NCI-H446 treated with DMSO at 0.1 percent for 48 hours (cell line): Measurements from ENCODE around the gene TEKT3.

Experiments
- DNase-seq: peaks from one replicate; lab custom pipeline; 2025; lab: John Stamatoyannopoulos, UW

The TEKT3 gene

DNA sequence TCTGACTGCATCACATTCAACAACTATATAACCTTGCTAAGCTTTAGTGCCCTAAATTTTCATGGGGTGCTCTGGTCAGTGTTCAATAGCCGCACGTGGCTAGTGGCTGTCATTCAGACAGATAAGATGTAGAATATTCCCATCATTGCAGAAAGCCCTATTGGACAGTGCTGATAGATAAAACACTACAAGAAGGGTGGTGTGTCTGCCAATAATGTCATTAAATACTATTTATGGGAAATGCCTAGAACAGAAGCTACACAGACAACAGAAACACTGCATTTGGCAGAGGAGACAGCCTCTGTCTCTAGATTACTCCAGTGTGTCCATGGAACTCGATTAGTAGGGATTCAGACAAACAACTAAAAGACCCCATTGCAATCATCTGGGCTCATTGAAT, 47.8 kb downstream of the TEKT3 start:
- no peak for DNase-seq

DNA sequence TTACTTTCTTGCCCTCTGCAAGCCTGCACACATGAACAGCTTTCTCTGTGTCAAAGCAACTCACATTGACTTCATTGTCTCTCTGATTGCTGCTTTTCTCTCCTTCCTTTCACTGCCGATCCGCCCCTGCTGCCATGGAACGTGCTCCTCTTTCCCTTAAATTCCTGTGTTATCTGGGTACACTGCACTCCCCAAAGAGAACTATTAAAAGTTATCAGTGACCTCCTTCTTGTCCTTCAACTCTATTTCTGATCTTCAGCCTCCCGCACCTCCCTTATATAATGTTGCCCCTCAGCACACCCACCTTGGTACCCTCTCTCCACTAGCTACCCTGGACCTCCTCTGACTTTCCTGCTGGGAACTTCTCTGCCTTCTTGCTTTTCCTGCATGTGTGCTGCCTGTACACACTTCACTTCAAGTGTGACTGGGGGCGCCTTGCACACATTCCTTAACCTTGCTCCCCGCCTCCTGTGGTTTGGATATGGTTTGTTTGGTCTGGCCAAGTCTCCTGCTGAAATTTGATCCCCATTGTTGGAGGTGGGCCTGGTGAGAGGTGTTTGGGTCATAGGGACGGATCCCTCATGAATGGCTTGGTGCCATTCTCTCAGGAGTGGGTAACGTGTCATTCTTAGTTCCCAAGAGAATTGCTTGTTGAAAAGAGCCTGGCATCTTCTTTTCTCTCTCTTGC, 49.6 kb downstream of the TEKT3 start:
- DNase-seq: no peak

DNA sequence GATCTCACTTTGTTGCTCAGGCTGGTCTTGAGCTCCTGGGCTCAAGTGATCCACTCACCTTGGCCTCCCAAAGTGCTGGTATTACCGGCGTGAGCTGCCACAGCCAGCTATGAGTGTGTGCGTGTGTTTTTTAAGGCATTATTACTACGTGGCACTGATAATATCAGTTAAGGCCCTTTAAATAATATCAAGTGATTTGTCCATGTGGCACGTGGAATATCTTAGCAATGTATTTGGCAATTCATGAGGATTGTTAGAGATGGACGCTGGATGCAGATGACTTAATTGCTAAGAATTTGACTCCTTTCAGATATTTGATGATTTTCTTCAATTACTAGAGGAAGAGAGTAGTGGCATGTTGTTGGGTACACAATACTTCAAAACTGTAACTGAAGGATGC, 50.8 kb downstream of the TEKT3 start:
- no peak for DNase-seq

DNA sequence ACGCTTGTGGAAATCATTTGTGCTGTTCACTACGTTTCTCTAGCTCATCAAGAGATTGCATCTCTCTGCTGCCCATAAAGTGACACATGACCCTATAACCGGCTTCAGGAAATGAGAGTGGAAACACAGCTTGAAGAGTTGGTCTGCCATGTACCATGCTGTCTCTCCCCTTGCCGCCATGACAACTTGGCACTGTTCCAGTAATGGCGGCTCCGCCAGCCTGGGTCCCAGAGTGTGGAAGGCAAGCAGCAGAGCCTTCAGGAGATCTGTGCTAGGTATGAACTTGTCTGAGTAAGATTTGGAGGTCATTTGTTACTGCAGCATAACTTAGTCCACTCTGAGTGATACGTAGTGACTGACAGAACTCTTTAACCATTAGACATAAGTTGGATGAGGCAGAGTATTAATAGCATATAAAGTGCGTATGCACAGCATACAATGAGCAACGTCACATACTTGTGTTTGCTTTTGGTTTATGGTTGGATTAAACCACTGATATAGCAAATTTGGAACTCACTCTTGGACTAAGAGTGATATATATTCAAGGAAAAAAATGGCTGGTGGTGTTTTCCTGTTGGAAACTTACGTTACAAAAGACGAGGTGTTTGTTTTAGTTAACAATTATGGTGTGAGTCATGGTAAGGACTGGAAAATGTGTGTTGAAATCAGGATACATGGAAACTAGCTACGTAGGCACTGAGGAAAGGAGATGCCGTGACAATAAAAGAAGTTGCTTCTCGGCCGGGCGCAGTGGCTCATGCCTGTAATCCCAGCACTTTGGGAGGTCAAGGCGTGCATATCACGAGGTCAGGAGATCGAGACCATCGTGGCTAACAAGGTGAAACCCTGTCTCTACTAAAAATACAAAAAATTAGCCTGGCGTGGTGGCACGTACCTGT, 51.9 kb downstream of the TEKT3 start:
- no peak for DNase-seq

DNA sequence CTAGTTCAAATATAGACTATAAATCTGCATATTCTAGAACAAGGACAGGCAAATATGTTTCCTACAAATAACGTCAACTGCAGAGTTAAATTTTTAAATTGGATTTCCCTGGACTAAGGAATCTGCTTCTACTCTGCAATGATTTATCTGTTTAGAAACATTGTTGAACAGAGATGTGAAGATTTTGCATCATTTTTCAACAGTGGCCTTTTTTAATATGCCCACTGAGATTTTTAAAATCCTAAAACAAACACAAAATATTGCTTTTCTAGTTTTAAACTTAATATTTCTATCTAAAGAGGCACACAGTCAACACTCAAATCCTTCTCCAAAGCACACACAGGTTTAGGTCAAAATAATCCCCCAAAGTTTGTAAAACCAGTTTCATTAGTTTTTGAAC, 52.5 kb downstream of the TEKT3 start:
- DNase-seq: no peak

DNA sequence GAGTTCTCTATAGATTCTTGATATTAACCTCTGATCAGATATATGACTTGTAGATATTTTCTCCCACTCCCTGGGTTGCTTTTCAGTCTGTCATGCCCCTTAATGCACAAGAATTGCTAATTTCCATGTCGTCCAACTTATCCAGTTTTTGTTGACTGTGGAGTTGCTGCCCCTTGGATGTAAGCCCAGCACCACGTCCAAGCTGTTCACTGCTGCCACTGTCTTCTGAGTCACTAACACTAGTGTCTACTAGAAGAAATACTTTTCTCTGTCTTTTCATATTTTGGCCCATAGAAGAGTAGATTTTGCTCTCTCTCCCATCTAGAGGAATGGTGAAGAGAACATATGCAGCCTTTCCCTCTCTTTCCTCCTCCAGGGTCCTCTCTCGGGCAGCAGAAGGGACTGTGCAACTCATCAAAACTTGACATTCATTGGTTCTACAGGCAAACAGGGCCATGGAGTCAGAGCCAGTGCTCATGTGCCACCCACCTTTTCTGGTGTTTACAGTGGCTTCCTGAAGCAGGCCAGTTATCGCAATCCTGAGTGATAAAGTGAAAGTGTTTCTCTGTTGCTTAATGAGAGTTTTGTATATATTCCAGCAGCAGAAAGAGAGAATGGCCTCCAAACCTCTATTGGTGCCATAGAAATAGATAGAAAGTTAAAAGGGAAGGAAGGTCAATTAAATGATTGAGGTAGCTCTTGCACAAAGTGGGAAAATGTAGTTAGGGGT, 53.7 kb downstream of the TEKT3 start:
- no peak for DNase-seq

DNA sequence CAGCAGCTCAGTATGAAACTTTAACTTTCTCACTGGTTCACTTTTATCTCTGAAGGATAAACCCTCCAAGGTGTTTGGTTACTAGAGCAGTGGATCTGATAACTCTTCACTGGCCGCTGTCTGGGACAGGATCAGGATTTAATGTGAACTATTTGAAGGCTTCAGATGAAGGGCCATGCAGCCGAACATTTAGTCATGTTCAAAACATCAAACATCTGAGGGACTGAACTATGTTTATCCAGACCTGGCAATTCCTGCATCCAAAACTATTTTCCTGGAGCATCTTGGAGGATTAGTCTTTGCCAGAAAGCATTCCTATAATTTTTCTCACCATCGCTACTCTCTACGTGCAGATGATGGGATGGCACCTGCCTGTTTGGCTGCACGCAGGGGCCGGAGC, 55.9 kb downstream of the TEKT3 start:
- no peak for DNase-seq

DNA sequence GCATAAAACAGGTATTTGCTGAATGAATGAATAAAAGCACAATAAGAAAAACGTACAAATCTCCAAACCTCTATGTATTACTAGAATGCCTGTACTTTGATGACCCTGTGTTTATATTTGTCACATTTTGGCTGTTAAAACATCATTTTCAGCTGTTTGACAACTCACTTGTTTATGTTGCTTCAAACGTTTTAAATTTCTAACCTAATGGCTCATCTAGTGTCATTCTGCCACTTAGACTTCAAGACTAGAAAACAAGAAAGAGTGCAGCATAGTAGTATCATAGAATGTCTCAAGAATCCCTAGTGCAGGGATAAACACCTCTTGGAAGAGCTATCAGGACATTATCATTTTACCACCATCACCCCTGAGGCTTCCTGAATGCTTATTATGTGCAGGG, 56.9 kb downstream of the TEKT3 start:
- DNase-seq: no peak

DNA sequence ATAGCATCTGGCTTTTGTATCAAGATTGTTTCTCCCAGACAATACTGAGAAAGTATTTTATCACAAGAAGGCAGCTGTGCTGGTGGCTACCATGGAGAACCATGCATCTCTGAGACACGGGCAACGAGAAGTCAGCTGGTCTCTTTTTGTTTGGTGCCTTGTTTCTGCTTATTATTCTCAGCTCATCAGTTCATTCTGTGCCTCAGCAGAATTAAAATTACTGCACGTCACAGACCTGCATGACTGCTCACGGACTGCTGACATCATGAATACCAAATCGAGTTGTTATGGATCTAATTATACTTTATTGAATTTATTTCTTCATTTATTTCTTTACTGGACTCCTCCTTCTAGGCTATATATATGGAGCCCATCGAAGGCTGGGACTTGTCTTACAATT, 57.3 kb downstream of the TEKT3 start:
- no peak for DNase-seq

DNA sequence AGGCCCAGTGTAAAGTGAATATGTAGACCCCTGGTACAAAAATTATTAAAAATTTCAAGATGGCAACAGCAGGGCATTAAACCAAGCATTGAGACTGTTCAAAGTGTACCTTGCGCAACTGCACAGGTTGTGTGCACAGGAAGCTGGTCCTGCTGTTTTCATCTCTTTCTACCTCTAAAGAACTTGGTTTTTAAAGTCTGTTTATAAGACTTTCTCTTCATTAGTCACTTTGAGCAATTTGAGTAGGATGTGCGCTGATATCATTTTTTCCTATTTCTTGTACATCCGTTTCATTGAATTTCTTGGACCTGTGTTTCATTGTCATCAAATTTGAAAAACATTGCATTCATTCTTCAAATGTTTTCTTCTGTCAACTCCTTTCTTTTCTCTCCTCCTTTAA, 59.5 kb downstream of the TEKT3 start:
- no peak for DNase-seq

- no peak for DNase-seq
These were observed 62.4 kb downstream of the TEKT3 start for GRCh38 chr17:15278924-15279477.

DNA sequence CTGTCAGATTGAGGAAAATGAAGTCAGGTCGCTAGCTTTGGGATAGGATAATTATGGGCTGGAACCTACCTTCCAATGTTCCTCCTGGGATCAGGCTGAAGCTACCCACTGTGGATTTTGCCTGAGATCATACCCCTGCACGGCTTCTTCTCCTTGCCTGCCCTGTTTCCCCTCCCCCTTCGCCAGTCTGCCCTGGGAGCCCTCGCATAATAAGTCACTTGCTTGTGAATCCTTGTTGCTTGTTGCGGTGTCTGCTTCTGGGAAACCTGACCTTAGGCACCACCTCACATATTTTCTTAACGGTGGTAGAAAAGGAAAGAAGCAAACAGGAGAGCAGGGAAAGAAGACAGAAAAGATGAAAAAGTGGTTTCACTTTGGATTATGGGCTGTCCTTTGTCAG, 63.0 kb downstream of the TEKT3 start:
- no peak for DNase-seq

GRCh38 chr17:15274017-15274416, 67.4 kb downstream of the TEKT3 start:
- no peak for DNase-seq

GRCh38 chr17:15273141-15273793, 68.1 kb downstream of the TEKT3 start:
- DNase-seq: no peak

DNA sequence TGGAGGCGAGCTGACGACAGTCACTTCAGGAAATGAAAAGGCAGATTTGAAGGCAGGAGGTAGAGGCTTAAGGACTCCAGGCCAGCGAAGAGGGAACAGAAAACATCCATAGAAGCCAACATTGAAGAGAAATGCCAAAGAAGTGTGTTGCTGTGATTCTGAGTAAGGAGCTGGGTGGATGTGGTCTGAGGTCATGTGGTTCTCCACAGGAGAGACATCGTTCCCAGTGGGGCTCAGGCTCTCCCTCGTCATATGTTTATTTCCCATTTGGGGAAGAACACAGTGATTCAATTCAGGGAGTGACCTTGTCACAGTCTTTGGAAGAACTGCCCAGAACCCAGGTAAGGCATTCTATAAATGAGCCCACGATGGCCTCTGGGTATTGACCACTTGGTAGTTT, 69.7 kb downstream of the TEKT3 start:
- no peak for DNase-seq

DNA sequence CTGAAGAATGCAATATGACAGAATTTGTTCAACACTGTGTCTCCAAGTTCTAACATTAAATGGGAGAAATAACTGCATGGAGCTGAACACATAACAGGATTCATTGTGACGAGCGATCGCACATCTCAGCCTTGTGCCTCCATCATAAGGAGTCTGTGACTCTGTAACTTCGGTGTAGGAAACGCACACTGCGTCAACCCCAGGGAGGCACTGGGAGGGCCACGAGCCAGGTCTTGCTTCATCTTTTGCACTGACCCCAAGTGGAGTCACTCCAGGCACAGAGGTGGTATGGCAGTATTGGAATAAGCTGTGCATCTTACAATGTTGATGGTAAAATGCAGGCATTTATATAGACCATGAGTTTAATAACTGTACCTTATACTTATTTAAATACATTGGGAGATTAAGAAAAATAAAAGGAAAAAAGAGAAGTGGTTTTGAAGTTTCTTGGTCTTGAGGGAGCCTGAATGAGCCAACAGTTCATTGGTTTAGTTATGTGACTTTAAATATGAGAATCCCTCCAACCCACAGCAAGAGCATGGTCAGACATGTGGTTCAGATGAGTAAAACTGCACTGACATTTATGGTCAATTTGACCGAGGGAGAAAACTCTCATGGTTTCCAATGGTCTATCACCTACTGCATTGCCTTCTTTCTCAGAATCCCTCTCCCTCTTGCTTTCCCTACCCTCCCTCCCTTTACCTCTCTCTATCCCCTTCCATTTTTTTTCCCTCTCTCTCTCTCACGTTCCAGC, 70.6 kb downstream of the TEKT3 start:
- no peak for DNase-seq

DNA sequence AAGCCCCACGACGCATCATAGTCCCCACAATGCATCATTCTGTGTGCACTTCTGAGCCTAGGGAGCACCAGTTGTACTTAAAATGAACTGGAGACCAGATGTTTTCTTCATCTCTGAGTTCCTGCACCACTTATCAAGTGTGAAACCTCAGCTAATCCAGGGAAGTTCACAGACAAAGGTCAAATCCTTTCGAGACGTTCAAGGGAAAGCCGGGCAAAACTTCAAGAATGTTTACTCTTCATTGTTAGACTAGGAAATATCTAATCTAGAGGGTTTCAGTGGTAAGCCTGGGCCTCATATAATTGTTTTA, 71.7 kb downstream of the TEKT3 start:
- DNase-seq: no peak

GRCh38 chr17:15269087-15269779, 72.2 kb downstream of the TEKT3 start:
- no peak for DNase-seq

GRCh38 chr17:15268461-15268860, 72.9 kb downstream of the TEKT3 start:
- DNase-seq: no peak

GRCh38 chr17:15267996-15268395, 73.4 kb downstream of the TEKT3 start:
- DNase-seq: no peak
